ENCODE data around the gene RPL7A. TPM values are rescaled to one million over a fixed set of nuclear protein-coding genes. Genes with fewer than 3 reads are reported as not detected.

Gene RPL7A
- total and polyA plus RNA-seq, 2 of the 13 experiments (the other 11 are each of a cell fraction or from before 2014, with no cell fraction given): 2,401 to 2,938 TPM

DNA sequence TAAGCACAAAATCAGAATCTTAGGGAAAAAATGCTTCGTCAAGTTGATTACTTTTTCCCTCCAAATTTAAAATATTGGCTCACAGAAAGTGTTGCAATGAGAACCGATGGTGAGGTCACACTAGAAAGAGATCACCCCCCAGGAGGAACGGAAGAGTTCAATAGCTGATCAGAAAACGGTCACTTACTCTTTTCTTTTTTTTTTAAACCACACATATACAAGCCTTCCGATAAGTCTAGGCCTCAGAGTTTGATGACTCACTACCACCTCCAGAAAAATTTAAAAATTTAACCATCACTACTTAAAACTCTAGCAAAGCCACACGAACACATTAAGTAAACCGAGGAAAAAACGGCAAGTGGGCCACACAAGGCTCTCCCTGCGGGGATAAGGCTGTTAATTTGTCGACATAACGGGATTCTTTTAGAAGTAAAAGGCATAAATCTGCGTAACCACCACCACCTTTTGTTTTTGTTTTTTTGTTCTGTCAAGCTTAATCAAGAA is 26.6 kb downstream of the RPL7A start:
- TSS peak; percentile 62 for BruUV-seq (replicated peaks)
- Histone ChIP-seq H3K27ac (ENCODE audit: extremely low read length, insufficient read depth, low read length) (peak overlapping the region; percentile 97), H2AFZ (ENCODE audit: low read length) (no peak overlapping the region), H3K36me3 (replicated peaks in 1 of 2; ENCODE audit: control insufficient read depth in 1 of 2, insufficient read depth in 2 of 2, low read length in 2 of 2) (peaks cover 9 to 37% of the 10 kb centered on the region in 2 experiments; a peak in 4 of 5 replicates), H3K4me2 (ENCODE audit: low read depth, low read length) (peak overlapping the region; percentile 73), H4K20me1 (ENCODE audit: insufficient read depth, low read length) (peaks cover 55% of the 10 kb centered on the region), H3K4me1 (ENCODE audit: insufficient read depth, low read length) (peaks cover 79% of the 10 kb centered on the region), H3K4me3 (replicated peaks in 1 of 3; ENCODE audit: insufficient read depth in 1 of 3, low read depth in 2 of 3, low read length in 3 of 3) (peak overlapping the region; percentile 66 to 86 (median 76)), H3K9me3 (ENCODE audit: low read length) (no peaks in the 10 kb centered on the region), H3K79me2 (ENCODE audit: insufficient read depth, low read length) (peaks cover 58% of the 10 kb centered on the region), H3K27me3 (ENCODE audit: control insufficient read depth in 1 of 2, insufficient read depth in 2 of 2, low read length in 2 of 2) (no peaks in the 10 kb centered on the region), H3K9ac (ENCODE audit: insufficient read depth, low read depth, low read length) (peak overlapping the region; percentile 99)
- ChIA-PET CTCF (ENCODE audit: low intra/inter-chr PET ratio, low total read pairs) (no interaction called here), POLR2A (interaction anchor here (0.6 to 2.0 kb wide), 11 partner anchors 8 to 650 kb away, joined by 3 to 13 read pairs (median 4); partner anchors contain the start of genes BRD3OS, CACFD1, MED22 and RPL7A)
- in situ Hi-C loops (cut with HindIII; ENCODE audit: extremely low pct_ligation_motif_present, low pct_unique_long_range_greater_than_20kb) (no loop called here), intact Hi-C loops (cut with micrococcal nuclease; ENCODE audit: unreplicated experiment) (no loop called here)
- no peak for ATAC-seq
- WGBS (ENCODE audit: low lambda C conversion rate): 5% methylated on average over 12 of the region's 12 CpGs
- no peak for DNase-seq (ENCODE audit: low spot score)
- FAIRE-seq: peak; percentile 64
- TF ChIP-seq, protein P1, sequence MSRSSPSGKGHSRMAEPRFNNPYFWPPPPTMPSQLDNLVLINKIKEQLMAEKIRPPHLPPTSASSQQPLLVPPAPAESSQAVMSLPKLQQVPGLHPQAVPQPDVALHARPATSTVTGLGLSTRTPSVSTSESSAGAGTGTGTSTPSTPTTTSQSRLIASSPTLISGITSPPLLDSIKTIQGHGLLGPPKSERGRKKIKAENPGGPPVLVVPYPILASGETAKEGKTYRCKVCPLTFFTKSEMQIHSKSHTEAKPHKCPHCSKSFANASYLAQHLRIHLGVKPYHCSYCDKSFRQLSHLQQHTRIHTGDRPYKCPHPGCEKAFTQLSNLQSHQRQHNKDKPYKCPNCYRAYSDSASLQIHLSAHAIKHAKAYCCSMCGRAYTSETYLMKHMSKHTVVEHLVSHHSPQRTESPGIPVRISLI (CRISPR knock-in tag; IDR thresholded peaks at IDR 0.05; ENCODE audit: borderline replicate concordance): no peak
- TF ChIP-seq SMARCC2 (IDR thresholded peaks at IDR 0.05) (no peak), GABPA (IDR thresholded peaks at IDR 0.05; ENCODE audit: low read depth, low read length) (no peak), GABPA (CRISPR knock-in tag; IDR thresholded peaks at IDR 0.05; ENCODE audit: low read depth) (no peak), KMT2B (CRISPR knock-in tag; IDR thresholded peaks at IDR 0.05) (no peak), ZNF331 (CRISPR knock-in tag; IDR thresholded peaks at IDR 0.05) (0 out of 2 replicates have a peak, but pooled peaks have one; percentile 1), GTF2F1 (IDR thresholded peaks at IDR 0.05; ENCODE audit: low read length) (no peak), DMAP1 (CRISPR knock-in tag; IDR thresholded peaks at IDR 0.05) (no peak), RXRB (CRISPR knock-in tag; IDR thresholded peaks at IDR 0.05; ENCODE audit: borderline replicate concordance) (no peak), ZNF652 (CRISPR knock-in tag; IDR thresholded peaks at IDR 0.05; ENCODE audit: borderline replicate concordance, low read depth) (0 out of 2 replicates have a peak, but pooled peaks have one; percentile 3), CEBPB (IDR thresholded peaks at IDR 0.05; ENCODE audit: borderline replicate concordance, low read depth, low read length) (peak; percentile 63), HNF4G (IDR thresholded peaks at IDR 0.05; ENCODE audit: borderline replicate concordance, low read depth, low read length) (no peak), HNF4G (CRISPR knock-in tag; IDR thresholded peaks at IDR 0.05; ENCODE audit: borderline replicate concordance, low read depth) (no peak), MBD4 (IDR thresholded peaks at IDR 0.05; ENCODE audit: borderline replicate concordance, low read length) (0 out of 2 replicates have a peak, but pooled peaks have one; percentile 46)
- TF ChIP-seq, protein P2, sequence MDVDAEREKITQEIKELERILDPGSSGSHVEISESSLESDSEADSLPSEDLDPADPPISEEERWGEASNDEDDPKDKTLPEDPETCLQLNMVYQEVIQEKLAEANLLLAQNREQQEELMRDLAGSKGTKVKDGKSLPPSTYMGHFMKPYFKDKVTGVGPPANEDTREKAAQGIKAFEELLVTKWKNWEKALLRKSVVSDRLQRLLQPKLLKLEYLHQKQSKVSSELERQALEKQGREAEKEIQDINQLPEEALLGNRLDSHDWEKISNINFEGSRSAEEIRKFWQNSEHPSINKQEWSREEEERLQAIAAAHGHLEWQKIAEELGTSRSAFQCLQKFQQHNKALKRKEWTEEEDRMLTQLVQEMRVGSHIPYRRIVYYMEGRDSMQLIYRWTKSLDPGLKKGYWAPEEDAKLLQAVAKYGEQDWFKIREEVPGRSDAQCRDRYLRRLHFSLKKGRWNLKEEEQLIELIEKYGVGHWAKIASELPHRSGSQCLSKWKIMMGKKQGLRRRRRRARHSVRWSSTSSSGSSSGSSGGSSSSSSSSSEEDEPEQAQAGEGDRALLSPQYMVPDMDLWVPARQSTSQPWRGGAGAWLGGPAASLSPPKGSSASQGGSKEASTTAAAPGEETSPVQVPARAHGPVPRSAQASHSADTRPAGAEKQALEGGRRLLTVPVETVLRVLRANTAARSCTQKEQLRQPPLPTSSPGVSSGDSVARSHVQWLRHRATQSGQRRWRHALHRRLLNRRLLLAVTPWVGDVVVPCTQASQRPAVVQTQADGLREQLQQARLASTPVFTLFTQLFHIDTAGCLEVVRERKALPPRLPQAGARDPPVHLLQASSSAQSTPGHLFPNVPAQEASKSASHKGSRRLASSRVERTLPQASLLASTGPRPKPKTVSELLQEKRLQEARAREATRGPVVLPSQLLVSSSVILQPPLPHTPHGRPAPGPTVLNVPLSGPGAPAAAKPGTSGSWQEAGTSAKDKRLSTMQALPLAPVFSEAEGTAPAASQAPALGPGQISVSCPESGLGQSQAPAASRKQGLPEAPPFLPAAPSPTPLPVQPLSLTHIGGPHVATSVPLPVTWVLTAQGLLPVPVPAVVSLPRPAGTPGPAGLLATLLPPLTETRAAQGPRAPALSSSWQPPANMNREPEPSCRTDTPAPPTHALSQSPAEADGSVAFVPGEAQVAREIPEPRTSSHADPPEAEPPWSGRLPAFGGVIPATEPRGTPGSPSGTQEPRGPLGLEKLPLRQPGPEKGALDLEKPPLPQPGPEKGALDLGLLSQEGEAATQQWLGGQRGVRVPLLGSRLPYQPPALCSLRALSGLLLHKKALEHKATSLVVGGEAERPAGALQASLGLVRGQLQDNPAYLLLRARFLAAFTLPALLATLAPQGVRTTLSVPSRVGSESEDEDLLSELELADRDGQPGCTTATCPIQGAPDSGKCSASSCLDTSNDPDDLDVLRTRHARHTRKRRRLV (CRISPR knock-in tag; IDR thresholded peaks at IDR 0.05): no peak
- TF ChIP-seq, protein P3, sequence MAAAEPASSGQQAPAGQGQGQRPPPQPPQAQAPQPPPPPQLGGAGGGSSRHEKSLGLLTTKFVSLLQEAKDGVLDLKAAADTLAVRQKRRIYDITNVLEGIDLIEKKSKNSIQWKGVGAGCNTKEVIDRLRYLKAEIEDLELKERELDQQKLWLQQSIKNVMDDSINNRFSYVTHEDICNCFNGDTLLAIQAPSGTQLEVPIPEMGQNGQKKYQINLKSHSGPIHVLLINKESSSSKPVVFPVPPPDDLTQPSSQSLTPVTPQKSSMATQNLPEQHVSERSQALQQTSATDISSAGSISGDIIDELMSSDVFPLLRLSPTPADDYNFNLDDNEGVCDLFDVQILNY (CRISPR knock-in tag; conservative IDR thresholded peaks at IDR 0.05): no peak
- TF ChIP-seq, protein P4, sequence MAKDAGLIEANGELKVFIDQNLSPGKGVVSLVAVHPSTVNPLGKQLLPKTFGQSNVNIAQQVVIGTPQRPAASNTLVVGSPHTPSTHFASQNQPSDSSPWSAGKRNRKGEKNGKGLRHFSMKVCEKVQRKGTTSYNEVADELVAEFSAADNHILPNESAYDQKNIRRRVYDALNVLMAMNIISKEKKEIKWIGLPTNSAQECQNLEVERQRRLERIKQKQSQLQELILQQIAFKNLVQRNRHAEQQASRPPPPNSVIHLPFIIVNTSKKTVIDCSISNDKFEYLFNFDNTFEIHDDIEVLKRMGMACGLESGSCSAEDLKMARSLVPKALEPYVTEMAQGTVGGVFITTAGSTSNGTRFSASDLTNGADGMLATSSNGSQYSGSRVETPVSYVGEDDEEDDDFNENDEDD (CRISPR knock-in tag; IDR thresholded peaks at IDR 0.05; ENCODE audit: borderline replicate concordance): no peak
- TF ChIP-seq, protein P5, sequence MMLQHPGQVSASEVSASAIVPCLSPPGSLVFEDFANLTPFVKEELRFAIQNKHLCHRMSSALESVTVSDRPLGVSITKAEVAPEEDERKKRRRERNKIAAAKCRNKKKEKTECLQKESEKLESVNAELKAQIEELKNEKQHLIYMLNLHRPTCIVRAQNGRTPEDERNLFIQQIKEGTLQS (CRISPR knock-in tag; IDR thresholded peaks at IDR 0.05): no peak

Measured in HepG2 (cell line).